Activated naive CD4-positive, alpha-beta T cell treated with anti-CD3 and anti-CD28 coated beads, Interleukin-2, amount 50 U/mL, for 16 hours (primary cell): Measurements from ENCODE around the gene PDZD4.

Experiments
- DNase-seq: peaks from one replicate; pipeline ENCODE4 v3.0.0-alpha.2; 2020

The PDZD4 gene, protein sequence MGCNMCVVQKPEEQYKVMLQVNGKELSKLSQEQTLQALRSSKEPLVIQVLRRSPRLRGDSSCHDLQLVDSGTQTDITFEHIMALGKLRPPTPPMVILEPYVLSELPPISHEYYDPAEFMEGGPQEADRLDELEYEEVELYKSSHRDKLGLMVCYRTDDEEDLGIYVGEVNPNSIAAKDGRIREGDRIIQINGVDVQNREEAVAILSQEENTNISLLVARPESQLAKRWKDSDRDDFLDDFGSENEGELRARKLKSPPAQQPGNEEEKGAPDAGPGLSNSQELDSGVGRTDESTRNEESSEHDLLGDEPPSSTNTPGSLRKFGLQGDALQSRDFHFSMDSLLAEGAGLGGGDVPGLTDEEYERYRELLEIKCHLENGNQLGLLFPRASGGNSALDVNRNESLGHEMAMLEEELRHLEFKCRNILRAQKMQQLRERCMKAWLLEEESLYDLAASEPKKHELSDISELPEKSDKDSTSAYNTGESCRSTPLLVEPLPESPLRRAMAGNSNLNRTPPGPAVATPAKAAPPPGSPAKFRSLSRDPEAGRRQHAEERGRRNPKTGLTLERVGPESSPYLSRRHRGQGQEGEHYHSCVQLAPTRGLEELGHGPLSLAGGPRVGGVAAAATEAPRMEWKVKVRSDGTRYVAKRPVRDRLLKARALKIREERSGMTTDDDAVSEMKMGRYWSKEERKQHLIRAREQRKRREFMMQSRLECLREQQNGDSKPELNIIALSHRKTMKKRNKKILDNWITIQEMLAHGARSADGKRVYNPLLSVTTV

DNA sequence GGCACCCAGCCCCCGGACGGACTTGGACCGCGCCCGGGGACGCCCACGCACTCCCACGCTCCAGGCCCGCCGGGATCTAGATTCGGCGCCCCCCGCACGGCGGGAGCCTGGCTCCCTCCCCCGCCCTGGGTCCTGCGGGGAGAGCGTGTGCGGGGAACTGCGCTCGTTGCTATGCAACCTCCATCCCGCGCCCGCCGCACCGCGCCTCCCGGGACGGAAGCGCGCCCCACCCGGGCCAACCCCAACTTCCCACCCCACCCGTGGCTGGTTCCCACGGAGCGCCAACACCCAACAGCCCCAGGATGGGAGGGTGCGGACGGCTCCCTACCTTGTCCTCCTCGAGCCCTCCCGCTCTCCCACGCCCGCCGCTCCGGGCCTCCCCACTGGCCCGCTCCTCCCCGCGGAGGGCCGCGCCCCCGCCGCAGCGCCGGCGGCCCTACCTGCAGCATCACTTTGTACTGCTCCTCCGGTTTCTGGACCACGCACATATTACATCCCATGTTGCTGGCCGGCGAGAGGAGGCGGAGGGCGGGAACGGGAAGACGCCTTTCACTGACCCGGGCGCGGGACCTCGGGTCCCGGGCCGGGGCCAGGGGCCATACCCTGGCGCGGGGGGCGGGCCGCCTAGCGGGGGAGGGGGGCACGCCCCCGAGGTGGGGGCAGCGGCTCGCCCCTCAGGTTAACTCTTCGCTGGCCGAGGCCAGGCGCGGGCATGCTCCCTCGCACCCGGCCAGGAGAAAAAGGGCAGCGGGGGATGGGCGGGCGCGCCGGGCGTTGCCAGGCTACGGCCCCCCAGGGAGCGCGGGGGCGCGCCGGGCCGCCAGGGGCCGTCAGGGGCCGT, at the start of gene PDZD4:
TSS of gene PDZD4 (minus strand) at position 746 of the 841 bp plus-strand sequence. CDS start at position 500, 246 bp downstream.
- peak; percentile 20 for DNase-seq

GRCh38 chrX:153879741-153880439, 49.5 kb upstream of the PDZD4 start:
- DNase-seq, result no peak

DNA sequence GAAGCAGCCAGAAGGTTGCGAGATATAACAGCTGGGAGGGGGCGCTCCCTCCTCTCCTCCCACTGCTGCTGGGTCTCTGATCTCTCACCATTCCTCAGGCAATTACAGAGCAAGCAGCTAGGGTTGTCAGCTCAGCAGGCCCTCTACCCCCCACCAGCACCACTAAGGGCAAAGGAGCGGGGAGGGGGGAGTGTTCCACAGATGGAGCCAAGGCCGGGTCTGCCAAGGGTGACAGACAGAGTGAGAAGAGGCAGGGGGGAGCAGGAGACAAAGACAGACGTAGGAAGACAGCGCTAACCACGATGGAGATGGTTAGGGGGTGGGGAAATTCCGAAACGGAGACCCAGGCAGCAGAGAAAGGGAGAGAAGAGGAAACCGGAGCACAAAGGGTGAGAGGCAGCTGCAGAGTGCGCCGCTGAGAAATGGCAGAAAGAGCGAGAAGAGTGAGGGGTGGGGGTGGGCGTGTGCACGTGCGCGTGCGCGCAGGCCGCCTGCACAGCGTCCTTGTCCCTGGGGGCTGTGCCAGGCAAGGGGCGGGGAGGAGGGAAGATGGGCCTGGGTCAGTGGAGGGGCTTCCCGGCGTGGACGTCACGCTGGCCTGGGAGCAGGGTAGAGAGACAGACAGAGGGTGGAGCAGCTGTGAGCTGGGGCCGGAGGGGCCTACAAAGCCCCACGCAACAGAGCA, 48.8 kb upstream of the PDZD4 start:
- DNase-seq, result peak; percentile 26

DNA sequence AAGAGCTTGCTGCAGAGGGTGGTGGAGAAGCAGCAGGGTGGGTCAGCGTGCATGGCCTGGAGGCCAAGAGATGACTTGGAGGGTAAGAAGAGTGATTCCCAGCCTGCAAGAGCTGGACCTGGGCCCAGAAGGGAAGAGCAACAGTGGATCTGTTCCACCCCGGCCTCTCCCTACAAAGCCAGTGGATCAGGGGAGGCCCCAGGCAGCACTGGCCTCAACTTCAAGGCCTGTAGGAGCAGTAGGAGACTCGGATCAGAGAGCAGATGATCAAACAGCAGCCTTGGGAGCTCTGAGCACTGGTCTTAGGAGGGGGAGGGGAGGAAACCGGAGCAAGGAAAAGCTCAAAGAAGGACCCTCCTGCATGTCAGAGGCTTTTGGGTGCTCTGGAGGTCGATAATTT, 48.0 kb upstream of the PDZD4 start:
- DNase-seq, result no peak

- no peak for DNase-seq
These were observed 47.4 kb upstream of the PDZD4 start for GRCh38 chrX:153877571-153878261.

GRCh38 chrX:153876112-153876491, 45.8 kb upstream of the PDZD4 start:
- no peak for DNase-seq

GRCh38 chrX:153875391-153876111, 45.2 kb upstream of the PDZD4 start:
- peak; percentile 59 for DNase-seq

GRCh38 chrX:153874366-153875125, 44.2 kb upstream of the PDZD4 start:
- no peak for DNase-seq

DNA sequence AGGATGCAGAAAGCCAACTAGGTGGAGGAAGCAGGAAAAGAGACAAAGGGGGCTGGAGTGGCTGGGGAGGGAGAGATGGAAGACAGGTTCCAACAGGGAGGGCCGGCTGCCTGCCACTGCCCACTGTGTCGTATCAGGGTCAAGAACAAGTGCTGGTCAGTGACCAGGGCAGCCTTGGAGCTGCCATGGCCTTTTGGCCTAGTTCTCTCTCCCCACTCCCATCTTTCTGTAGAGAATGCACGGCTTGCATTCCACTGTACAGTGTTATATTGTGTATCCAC, 43.7 kb upstream of the PDZD4 start:
- no peak for DNase-seq

DNA sequence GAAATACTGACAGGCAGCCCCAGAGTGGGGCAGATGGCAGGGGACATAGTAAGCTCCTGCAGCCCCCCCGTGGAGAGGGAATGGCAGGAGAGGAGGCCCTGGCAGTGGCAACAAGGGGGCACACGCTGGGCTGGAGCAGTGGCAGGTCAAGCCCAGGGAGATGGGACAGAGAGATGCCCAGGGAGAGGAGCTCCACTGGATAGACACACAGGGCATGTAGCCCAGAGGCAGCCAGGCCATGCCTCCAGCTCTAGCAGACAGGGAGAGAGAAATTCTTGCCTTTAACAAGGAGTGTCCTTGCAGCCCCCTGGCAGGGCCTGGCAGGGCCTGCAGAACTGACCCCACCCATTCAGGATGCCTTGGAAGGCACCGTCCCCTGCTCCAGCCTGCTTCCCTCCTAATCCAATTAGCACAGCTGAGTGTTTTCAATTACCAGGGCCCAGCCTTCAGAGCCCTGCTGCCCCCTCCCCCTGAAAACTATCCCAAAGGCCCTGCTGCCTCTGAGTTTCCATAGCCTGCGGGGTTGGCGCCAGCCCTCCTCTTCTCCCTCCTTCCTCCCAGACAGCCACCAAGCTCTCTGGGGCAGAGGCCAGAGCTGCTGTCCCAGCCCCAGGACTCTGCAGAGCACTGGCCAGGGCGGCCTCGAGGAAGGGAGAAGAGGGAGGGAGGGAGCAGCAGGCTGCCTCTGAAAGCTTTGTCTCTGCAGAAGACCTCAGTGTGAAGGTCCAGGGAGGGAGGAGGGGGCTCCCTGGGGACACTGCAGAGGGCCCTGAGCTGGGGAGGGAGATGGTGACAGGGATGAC, 43.1 kb upstream of the PDZD4 start:
- no peak for DNase-seq

DNA sequence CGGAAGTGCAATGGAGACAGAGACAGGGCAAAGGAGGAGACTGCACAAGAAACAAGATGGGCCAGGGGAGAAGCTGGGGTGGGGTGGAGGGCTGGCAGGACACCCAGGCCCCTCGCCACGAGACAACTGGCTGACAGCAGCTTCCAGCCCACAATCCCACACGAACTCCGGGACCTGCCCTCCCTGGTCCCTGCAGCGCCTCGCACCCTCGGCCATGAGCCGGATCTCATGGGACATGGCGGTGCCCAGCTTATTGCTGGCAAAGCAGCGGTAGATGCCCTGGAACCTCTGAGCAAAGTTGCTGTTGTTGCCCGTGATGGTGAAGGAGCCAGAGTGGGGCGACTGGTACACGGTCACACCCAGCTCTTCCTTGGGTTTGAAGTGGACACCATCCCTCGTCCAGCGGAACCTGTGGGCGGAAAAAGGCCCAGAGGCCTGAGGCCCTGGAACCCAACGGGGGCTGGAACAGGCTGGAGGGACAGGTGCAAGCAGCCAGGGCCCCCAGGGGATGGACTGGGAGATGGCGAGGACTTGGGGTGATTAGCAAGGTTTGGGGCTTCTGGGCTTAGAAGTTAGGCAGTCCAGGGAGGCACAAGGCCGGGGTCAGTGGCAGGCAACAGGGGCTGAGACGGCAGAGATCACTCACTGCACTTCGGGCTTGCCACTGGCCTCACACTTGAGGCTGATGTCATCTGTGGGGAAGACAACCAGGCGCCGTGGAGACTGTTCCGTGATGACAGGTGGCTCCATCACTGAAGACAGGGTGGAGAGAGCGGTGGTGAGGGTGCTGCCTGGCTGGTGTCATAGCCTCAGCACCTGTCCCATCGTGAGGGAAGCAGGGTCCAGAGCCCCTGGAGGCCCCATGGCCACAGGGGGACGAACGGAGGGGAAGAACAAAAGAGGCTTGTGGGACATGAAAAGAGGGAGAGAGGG, 41.9 kb upstream of the PDZD4 start:
- no peak for DNase-seq

GRCh38 chrX:153871451-153871850, 41.1 kb upstream of the PDZD4 start:
- no peak for DNase-seq

DNA sequence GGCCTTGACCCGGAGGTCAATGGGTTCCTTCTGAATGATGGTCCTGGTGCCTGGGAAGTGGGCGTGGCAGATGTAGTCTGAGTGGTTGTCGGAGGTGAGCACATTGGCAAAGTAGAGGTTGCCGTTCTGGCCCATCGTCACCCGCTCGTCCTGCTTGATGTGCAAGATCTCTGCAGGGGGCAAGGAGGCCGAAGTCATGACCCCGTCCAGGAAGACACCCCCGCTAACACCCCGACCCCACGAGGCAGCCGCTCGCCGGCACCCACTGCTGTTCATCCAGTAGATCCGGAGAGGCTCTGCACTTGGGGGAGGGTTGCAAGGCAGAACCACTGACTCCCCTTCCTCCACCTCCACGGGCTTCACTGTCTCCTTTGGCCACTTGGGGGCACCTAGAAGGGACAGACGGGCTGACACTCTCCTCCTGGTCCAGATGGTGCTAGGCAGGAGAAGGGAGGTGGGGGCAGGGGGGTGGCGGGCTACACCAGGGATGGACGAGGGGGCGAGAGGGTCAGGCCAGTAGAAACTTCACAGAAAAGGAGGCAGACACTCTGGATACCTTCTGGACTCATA, 40.5 kb upstream of the PDZD4 start:
- DNase-seq, result no peak

DNA sequence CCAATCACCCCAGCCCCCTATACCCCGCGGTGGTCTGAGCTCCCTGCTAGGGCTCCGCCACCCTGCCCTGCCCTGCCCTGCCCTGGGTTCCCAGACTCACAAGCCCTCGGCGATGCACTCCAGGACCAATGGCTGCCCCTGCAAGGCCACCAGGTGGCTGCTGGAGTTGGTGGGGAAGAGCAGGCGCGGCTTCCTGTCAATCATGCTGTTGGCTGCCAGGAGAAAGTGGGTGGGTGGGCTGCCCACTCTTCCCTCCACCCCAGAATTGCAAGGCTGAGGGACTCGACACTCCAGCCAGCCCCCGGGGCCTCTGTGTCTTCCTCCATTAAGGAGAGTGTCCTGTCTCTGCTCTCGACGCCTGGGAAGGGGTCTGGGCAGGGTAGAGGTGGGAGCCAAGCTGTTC, 39.9 kb upstream of the PDZD4 start:
- no peak for DNase-seq

DNA sequence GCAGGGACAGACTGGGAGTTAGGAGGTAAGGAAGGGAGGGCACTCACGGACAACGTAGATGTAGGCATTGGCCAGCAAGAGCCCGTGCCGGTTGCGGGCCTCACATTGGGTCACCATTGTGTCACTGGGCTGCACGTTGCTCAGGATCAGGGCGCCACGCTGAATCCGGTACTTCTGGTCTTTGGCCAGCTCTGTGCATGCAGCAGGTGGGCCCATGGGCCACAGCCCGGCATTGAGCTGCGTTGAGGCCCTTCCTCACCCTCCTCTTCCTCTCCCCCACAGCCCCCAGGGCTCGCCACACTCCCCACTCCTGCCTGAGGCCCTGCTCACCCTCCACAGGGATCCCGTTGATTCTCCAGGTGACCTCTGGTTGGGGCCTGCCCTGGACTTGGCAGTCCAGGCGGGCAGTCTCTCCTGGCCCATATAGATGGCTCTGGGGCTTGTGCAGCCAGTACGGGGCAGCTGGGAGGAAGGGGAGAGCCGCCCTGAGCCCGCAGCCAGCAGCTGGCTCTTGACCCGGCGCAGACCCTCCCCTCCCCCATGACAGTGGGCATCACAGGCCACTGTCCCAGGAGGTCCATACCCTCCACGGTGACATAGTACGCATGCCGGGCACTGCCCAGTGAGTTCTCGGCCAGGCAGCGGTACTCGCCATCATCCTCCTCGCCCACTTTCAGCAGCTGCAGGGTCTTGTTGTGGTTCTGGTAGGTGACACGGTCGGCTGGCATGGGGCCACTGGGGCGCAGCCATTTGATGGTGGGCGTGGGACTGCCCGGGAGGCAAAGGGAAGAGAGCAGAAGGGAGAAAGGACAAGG, 39.3 kb upstream of the PDZD4 start:
- DNase-seq, result no peak

GRCh38 chrX:153868576-153869472, 38.5 kb upstream of the PDZD4 start:
- DNase-seq, result no peak
